Measurements from ENCODE around the gene EIF6.

The EIF6 gene

DNA sequence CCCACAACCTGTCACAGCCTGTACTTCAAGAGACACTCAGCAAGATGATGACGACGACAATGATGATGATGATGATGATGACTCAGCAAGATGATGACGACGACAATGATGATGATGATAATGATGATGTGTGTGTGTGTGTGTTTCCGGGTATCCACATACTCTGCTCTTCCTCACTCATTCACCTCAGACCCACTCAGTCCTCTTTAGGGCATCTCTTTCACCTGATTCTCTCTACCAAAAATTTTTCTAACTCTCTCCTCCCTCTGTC, 1.2 kb upstream of the EIF6 start:
- TF ChIP-seq, protein P1, sequence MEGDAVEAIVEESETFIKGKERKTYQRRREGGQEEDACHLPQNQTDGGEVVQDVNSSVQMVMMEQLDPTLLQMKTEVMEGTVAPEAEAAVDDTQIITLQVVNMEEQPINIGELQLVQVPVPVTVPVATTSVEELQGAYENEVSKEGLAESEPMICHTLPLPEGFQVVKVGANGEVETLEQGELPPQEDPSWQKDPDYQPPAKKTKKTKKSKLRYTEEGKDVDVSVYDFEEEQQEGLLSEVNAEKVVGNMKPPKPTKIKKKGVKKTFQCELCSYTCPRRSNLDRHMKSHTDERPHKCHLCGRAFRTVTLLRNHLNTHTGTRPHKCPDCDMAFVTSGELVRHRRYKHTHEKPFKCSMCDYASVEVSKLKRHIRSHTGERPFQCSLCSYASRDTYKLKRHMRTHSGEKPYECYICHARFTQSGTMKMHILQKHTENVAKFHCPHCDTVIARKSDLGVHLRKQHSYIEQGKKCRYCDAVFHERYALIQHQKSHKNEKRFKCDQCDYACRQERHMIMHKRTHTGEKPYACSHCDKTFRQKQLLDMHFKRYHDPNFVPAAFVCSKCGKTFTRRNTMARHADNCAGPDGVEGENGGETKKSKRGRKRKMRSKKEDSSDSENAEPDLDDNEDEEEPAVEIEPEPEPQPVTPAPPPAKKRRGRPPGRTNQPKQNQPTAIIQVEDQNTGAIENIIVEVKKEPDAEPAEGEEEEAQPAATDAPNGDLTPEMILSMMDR (IDR thresholded peaks at IDR 0.05; ENCODE audit: control insufficient read depth, extremely low read depth, insufficient read depth), result no peak
- no peak for DNase-seq (ENCODE audit: low read depth)
- H3K4me3 ChIP-seq (ENCODE audit: low read depth, low read length), result no peak overlapping the region

DNA sequence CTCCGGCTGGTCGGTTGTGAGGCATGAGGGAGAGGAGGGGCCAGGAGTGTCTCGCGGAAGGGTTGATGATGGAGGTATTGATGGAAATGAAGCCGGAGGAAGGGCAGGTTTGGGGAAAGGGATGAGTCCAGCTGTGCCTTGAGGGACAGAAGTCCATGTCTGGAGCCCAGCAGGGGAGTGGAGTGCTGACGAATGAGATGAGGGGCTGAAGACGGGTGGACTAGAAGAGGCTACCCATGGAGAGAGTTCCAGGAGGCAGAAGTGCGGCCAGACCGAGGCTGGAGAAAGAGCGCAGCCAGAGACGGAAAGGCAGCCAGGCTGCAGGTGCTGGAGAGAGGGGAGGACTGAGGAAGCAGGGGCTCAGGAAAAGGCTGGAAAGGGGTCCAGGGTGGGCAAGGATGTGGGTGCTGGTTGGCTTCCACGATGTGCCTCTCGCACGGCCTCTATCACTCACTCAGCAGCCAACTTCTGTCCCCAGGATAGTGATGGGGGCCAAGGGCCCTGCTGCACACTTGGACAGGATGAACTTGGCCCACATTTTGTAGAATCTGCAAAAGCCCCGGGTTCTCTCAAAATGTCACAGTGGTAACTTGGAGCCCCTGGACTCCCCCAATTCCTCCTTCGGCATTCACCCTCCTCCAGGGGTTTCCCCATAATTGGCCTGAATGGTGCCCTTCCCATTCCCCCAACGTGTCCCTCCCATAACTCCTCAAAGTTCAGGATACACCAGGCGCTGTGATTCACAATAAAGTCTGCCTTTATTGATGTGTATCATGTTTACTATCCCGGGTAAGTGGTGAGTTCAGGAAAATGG, 627 bp upstream of the EIF6 start:
- DNase-seq (ENCODE audit: low read depth), result no peak
- H3K4me3 ChIP-seq (ENCODE audit: low read depth, low read length), result peak overlapping the region; percentile 77
- TF ChIP-seq, protein P1 (IDR thresholded peaks at IDR 0.05; ENCODE audit: control insufficient read depth, extremely low read depth, insufficient read depth), result no peak

DNA sequence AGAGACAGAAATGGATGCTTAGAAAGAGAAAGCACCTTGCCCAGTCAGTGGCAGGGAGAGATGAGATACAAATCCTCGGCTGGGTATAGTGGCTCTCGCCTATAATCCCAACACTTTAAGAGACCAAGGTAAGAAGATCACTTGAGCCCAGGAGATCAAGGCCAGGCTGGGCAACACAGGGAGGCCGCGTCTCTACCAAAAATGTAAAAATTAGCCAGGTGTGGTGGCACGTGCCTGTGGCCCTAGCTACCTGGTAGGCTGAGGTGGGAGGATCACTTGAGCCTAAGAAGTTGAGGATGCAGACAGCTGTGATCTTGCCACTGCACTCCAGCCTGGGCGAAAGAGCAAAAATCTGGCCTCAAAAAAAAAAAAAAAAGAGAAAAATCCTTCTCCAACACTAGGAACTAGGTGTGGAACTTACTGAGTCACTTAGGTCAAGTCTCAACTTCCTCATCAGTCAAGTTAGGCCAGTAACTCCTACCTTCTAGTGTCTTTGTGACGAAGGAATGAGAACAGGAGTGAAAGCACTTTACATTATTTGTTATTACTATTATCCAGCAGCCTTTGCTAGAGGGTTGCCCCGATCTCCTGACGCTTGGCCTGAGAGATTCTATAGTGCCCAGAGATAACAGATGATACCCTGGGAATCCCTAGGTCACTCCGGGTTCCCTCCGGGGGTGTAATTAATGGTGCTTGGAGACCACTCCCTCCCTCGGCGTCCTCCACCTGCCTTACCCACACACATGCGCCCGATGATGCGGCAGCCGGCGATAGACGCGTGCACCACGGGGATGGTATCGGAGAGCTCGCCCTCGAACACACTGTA, 918 bp downstream of the EIF6 start:
- peak overlapping the region; percentile 77 for H3K4me3 ChIP-seq (ENCODE audit: low read depth, low read length)
- no peak for DNase-seq (ENCODE audit: low read depth)
- TF ChIP-seq, protein P1 (IDR thresholded peaks at IDR 0.05; ENCODE audit: control insufficient read depth, extremely low read depth, insufficient read depth), result no peak

DNA sequence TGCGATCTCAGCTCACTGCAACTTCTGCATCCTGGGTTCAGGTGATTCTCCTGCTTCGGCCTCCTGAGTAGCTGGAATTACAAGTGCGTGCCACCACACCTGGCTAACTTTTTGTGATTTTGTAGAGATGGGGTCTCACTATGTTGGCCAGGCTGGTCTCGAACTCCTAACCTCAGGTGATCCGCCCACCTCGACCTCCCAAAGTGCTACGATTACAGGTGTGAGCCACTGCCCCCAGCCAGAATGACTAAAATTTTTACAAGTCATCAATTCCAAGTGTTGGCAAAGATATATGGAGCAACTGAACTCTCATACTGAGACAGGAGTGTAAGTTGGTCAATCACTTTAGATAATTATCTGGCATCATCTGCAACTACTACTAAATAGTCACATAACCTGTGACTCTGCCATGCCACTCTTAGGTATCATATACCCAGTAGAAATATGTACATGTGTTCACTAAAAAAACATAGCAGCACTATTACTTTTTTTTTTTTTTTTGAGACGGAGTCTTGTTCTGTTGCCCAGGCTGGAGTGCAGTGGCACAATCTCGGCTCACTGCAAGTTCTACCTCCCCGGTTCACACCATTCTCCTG, 3.0 kb downstream of the EIF6 start:
- TF ChIP-seq, protein P1 (IDR thresholded peaks at IDR 0.05; ENCODE audit: control insufficient read depth, extremely low read depth, insufficient read depth), result no peak
- no peak for DNase-seq (ENCODE audit: low read depth)
- no peak overlapping the region for H3K4me3 ChIP-seq (ENCODE audit: low read depth, low read length)

DNA sequence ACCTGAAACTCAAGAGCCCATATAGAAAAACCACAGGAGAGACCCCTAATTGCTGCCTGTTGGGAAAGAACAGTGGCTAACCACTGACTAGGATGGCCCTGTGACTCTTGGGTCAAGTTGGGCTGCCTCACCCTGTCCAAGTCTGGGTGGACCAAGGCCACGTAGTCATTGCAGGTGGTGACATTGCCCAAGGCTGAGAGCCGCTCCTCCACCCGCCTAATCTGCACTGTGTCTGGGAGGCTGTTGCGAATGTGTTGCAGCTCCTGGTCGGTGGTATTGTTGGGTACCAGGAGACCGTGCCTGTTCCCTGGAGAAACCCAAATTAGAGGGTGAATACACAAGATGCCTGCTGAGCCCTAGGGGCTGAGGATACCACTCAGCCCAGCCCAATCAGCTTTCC, 4.0 kb downstream of the EIF6 start:
- no peak for DNase-seq (ENCODE audit: low read depth)
- TF ChIP-seq, protein P1 (IDR thresholded peaks at IDR 0.05; ENCODE audit: control insufficient read depth, extremely low read depth, insufficient read depth), result no peak

DNA sequence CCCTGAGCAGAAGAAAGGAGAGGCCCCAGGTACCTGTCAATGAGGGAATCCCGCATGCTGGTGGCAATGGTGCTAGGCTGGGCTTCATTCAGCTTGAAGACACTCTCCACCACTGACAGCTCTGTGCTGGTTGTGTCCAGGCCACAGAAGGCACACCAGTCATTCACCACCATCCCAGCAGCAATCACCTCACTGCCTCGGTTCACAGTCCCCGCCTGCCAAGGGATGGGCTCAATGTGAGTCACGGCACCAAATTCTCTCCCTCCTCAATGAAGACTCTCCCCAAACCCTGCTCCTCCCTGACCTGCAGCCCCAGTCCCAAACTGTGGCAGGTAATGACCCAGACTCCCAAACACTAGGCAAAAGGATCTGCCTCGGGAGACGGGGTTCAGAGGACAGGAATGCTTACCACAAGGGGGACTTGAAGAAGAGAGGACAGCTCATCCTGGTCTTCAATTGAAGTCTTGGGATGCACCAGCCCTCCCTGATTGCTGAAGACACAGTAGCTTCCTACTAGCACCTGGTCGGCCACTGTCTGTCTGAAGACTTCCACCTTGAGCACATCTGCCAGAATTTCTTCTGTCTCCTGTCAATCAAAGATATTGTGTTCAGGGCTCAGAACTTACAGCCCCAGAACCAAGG, 4.9 kb downstream of the EIF6 start:
- DNase-seq (ENCODE audit: low read depth), result no peak
- no peak overlapping the region for H3K4me3 ChIP-seq (ENCODE audit: low read depth, low read length)
- TF ChIP-seq, protein P1 (IDR thresholded peaks at IDR 0.05; ENCODE audit: control insufficient read depth, extremely low read depth, insufficient read depth), result no peak

More for the DNA sequence above, 4.0 kb downstream of the EIF6 start:
- no peak overlapping the region for H3K4me3 ChIP-seq (ENCODE audit: low read depth, low read length)

Measured in LNCaP clone FGC (cell line).